H9 (cell line): ENCODE measurements around the gene DAB2IP. TPM values are rescaled to one million over a fixed set of nuclear protein-coding genes. Genes with fewer than 3 reads are reported as not detected.

Source experiments
- DNase-seq: peaks from one replicate; pipeline ENCODE4 v3.0.0-alpha.2; 2017
- H2AFZ ChIP-seq: one replicate; pipeline ENCODE4 v1.6.1; 2013; ENCODE audit warnings: mild to moderate bottlenecking, low read length, control low read depth, moderate library complexity
- H2AK5ac ChIP-seq: 2 replicates; pipeline ENCODE4 v1.6.1; 2013; ENCODE audit warnings: low read length, control low read depth, mixed read lengths; ENCODE audit not compliant: insufficient read length
- H2BK120ac ChIP-seq: one replicate; pipeline ENCODE4 v1.6.1; 2013; ENCODE audit warnings: low read depth, mild to moderate bottlenecking, low read length, control low read depth, inconsistent platforms; ENCODE audit not compliant: poor library complexity, severe bottlenecking
- H2BK12ac ChIP-seq: 2 replicates; pipeline ENCODE4 v1.6.1; 2013; ENCODE audit warnings: low read length, control low read depth, mixed read lengths, low read depth; ENCODE audit not compliant: insufficient read length
- H2BK15ac ChIP-seq: 2 replicates; pipeline ENCODE4 v1.6.1; 2013; ENCODE audit warnings: low read depth, low read length, control low read depth
- H2BK20ac ChIP-seq: one replicate; pipeline ENCODE4 v1.6.1; 2013; ENCODE audit warnings: low read depth, mild to moderate bottlenecking, low read length, control low read depth, inconsistent platforms; ENCODE audit not compliant: poor library complexity, severe bottlenecking
- H2BK5ac ChIP-seq: 2 replicates; pipeline ENCODE4 v1.6.1; 2013; ENCODE audit warnings: low read length, control low read depth, mixed read lengths; ENCODE audit not compliant: insufficient read length
- H3K14ac ChIP-seq: 2 replicates; pipeline ENCODE4 v1.6.1; 2013; ENCODE audit warnings: low read length, control low read depth; ENCODE audit not compliant: insufficient read depth
- H3K18ac ChIP-seq: 2 replicates; pipeline ENCODE4 v1.6.1; 2013; ENCODE audit warnings: low read depth, mild to moderate bottlenecking, mixed read lengths, low read length, control low read depth; ENCODE audit not compliant: insufficient read length
- H3K23ac ChIP-seq: 2 replicates; pipeline ENCODE4 v1.6.1; 2013; ENCODE audit warnings: low read length, control low read depth, mixed read lengths, low read depth; ENCODE audit not compliant: insufficient read length
- H3K23me2 ChIP-seq: 2 replicates; pipeline ENCODE4 v1.6.1; 2013; ENCODE audit warnings: low read depth, mild to moderate bottlenecking, mixed read lengths, low read length, control low read depth; ENCODE audit not compliant: insufficient read length, poor library complexity, severe bottlenecking
- H3K27ac ChIP-seq: 2 replicates; pipeline ENCODE4 v1.5.1; 2013; ENCODE audit warnings: low read length, control low read depth, mixed read lengths, low read depth; ENCODE audit not compliant: insufficient read length
- H3K27me3 ChIP-seq: 2 replicates; pipeline ENCODE4 v1.6.1; 2013; ENCODE audit warnings: low read length, control low read depth, inconsistent platforms; ENCODE audit not compliant: insufficient read depth
- H3K4ac ChIP-seq: 2 replicates; pipeline ENCODE4 v1.6.1; 2013; ENCODE audit warnings: low read depth, mild to moderate bottlenecking, control low read depth, inconsistent platforms, low read length, moderate library complexity
- H3K4me1 ChIP-seq: 2 replicates; pipeline ENCODE4 v1.6.1; 2013; ENCODE audit warnings: low read length, control low read depth, inconsistent platforms; ENCODE audit not compliant: insufficient read depth
- H3K4me2 ChIP-seq: 2 replicates; pipeline ENCODE4 v1.6.1; 2013; ENCODE audit warnings: low read length, control low read depth, mixed read lengths; ENCODE audit not compliant: insufficient read length, insufficient read depth
- H3K56ac ChIP-seq: 2 replicates; pipeline ENCODE4 v1.6.1; 2013; ENCODE audit warnings: low read depth, mild to moderate bottlenecking, mixed read lengths, low read length, control low read depth; ENCODE audit not compliant: insufficient read length
- H3K79me1 ChIP-seq: 2 replicates; pipeline ENCODE4 v1.6.1; 2013; ENCODE audit warnings: low read depth, mild to moderate bottlenecking, moderate library complexity, low read length, control low read depth, inconsistent platforms; ENCODE audit not compliant: insufficient read depth, poor library complexity, severe bottlenecking
- H3K79me2 ChIP-seq: 2 replicates; pipeline ENCODE4 v1.6.1; 2013; ENCODE audit warnings: low read length, control low read depth, inconsistent platforms; ENCODE audit not compliant: insufficient read depth
- H3K9ac ChIP-seq: 2 replicates; pipeline ENCODE4 v1.6.1; 2013; ENCODE audit warnings: low read length, control low read depth, mixed read lengths; ENCODE audit not compliant: insufficient read length; ENCODE audit errors: extremely low read depth
- H3K9me3 ChIP-seq: one replicate; pipeline ENCODE4 v1.6.1; 2013; ENCODE audit warnings: low read depth, low read length, inconsistent platforms; ENCODE audit not compliant: control insufficient read depth
- H3T11ph ChIP-seq: one replicate; pipeline ENCODE4 v1.6.1; 2013; ENCODE audit warnings: mild to moderate bottlenecking, low read length, control low read depth, inconsistent platforms
- H4K20me1 ChIP-seq: one replicate; pipeline ENCODE4 v1.6.1; 2013; ENCODE audit not compliant: control insufficient read depth, insufficient read length, insufficient read depth
- H4K5ac ChIP-seq: 2 replicates; pipeline ENCODE4 v1.6.1; 2013; ENCODE audit warnings: low read depth, mild to moderate bottlenecking, mixed read lengths, low read length, control low read depth; ENCODE audit not compliant: insufficient read length
- H4K8ac ChIP-seq: replicated peaks from 2 replicates; pipeline ENCODE4 v1.6.1; 2013; ENCODE audit warnings: low read length, control low read depth, mixed read lengths, low read depth; ENCODE audit not compliant: insufficient read length
- H4K91ac ChIP-seq: 2 replicates; pipeline ENCODE4 v1.6.1; 2013; ENCODE audit warnings: low read depth, mild to moderate bottlenecking, moderate library complexity, mixed read lengths, low read length, control low read depth; ENCODE audit not compliant: insufficient read length
- H3K27ac Mint-ChIP-seq, 3 experiments: 2 replicates in 2 of 3; 3 replicates in 1 of 3; pipeline ENCODE4 v1.8.0; 2020 to 2021; ENCODE audit warnings: mixed read lengths in 3 of 3, mild to moderate bottlenecking in 1 of 3, moderate library complexity in 1 of 3
- H3K27me3 Mint-ChIP-seq: 2 replicates; pipeline ENCODE4 v1.8.0; 2021; ENCODE audit warnings: low read depth, mild to moderate bottlenecking, moderate library complexity, mixed read lengths
- H3K36me3 Mint-ChIP-seq, 3 experiments: 2 replicates in 2 of 3; 3 replicates in 1 of 3; pipeline ENCODE4 v1.8.0; 2020 to 2021; ENCODE audit warnings: low read depth in 3 of 3, mixed read lengths in 3 of 3; ENCODE audit not compliant: insufficient read depth in 1 of 3
- H3K4me1 Mint-ChIP-seq, 2 experiments: 2 replicates each; pipeline ENCODE4 v1.8.0; 2020; ENCODE audit warnings: mixed read lengths in 2 of 2
- H3K4me3 Mint-ChIP-seq, 2 experiments: 2 replicates in 1 of 2; 3 replicates in 1 of 2; pipeline ENCODE4 v1.8.0; 2020 to 2021; ENCODE audit warnings: mild to moderate bottlenecking in 2 of 2, mixed read lengths in 2 of 2, moderate library complexity in 1 of 2
- H3K9me3 Mint-ChIP-seq, 2 experiments: 2 replicates in 1 of 2; 3 replicates in 1 of 2; pipeline ENCODE4 v1.8.0; 2020; ENCODE audit warnings: mild to moderate bottlenecking in 2 of 2, mixed read lengths in 2 of 2, moderate library complexity in 1 of 2
- WGBS: extraction: QIAGEN DNeasy Blood & Tissue Kit; methylation state at CpG from one replicate; pipeline ENCODE4 v1.1.7; 2013; ENCODE audit warnings: missing lambda C conversion rate, low lambda C conversion rate, mixed read lengths; ENCODE audit not compliant: insufficient read length; ENCODE audit errors: extremely low coverage; 5-methylcytosine and 5-hydroxymethylcytosine counted together
- total RNA-seq: library from RNA; stranded (reverse); gene quantifications from 2 replicates; pipeline ENCODE4 v1.2.1, GENCODE V29; 2021
- TF ChIP-seq, protein P1 (sequence below): fragments of 200-600 bp; sonication (generic); conservative IDR thresholded peaks from 3 replicates; pipeline ENCODE4 v1.8.0; 2021; ENCODE audit warnings: antibody characterized with exemption, mild to moderate bottlenecking

DAB2IP gene
- total RNA-seq, 1 experiment from 2014 or later: 22.6 TPM

DNA sequence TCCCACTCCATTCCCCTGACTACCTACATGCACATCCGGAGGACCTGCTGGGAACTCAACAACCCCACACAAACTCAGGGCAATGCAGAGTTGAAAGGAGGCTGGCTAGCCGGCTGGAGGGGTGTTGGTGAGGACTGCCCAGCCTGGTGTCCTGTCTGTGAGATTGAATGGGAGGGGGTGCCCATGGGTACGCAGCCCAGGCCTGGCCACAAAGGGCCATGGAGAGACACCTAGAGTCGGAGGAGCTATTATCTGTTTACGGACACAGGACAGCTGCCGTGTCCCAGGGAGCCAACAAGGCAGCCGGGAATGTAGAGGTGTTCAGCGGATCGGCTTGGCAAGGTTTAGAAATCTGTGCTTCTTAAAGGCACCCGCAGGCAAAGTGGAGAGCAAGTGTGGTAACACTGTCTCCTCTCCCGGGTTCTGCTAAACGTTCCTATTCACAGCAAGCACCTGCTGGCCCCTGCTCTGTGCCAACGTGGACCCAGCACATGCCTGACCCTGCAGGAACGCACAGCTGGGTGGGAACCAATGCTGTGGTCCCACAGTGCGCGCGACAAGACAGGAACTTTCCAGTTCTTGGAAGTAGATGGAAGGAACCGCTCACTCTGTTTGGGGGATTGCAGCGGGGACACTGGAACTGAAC lies 166.7 kb downstream of the DAB2IP start:
- Mint-ChIP-seq H3K9me3 (peaks cover 0 to 4% of the 10 kb centered on the region in 2 experiments; a peak in 2 of 5 replicates), H3K27me3 (peaks cover 10% of the 10 kb centered on the region), H3K36me3 (no peaks in the 10 kb centered on the region), H3K4me3 (peak overlapping the region in 1 of 2 experiments; percentile 51; a peak in 1 of 5 replicates), H3K27ac (peak overlapping the region in 2 of 3 experiments; percentile 44 to 61; a peak in 2 of 7 replicates), H3K4me1 (peaks cover 43 to 64% of the 10 kb centered on the region in 2 experiments)
- DNase-seq: peak; percentile 25
- no peaks in the 10 kb centered on the region for H3K23me2 ChIP-seq
- H3K9me3 ChIP-seq: no peaks in the 10 kb centered on the region
- H3T11ph ChIP-seq: no peak overlapping the region
- no peaks in the 10 kb centered on the region for H3K27me3 ChIP-seq
- no peaks in the 10 kb centered on the region for H3K79me2 ChIP-seq
- H2BK12ac ChIP-seq: no peak overlapping the region
- H2BK120ac ChIP-seq: no peak overlapping the region
- no peak overlapping the region for H3K56ac ChIP-seq
- TF ChIP-seq, protein P1, sequence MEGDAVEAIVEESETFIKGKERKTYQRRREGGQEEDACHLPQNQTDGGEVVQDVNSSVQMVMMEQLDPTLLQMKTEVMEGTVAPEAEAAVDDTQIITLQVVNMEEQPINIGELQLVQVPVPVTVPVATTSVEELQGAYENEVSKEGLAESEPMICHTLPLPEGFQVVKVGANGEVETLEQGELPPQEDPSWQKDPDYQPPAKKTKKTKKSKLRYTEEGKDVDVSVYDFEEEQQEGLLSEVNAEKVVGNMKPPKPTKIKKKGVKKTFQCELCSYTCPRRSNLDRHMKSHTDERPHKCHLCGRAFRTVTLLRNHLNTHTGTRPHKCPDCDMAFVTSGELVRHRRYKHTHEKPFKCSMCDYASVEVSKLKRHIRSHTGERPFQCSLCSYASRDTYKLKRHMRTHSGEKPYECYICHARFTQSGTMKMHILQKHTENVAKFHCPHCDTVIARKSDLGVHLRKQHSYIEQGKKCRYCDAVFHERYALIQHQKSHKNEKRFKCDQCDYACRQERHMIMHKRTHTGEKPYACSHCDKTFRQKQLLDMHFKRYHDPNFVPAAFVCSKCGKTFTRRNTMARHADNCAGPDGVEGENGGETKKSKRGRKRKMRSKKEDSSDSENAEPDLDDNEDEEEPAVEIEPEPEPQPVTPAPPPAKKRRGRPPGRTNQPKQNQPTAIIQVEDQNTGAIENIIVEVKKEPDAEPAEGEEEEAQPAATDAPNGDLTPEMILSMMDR: no peak
- H3K79me1 ChIP-seq: no peaks in the 10 kb centered on the region
- no peak overlapping the region for H2AFZ ChIP-seq
- no peak overlapping the region for H2AK5ac ChIP-seq
- no peak overlapping the region for H2BK5ac ChIP-seq
- H3K14ac ChIP-seq: no peak overlapping the region; the same call in 1 of the 2 replicates
- no peak overlapping the region for H3K23ac ChIP-seq
- H3K18ac ChIP-seq: no peak overlapping the region
- no peak overlapping the region for H4K5ac ChIP-seq
- H2BK15ac ChIP-seq: no peak overlapping the region
- no peak overlapping the region for H4K91ac ChIP-seq
- H3K4me1 ChIP-seq: peaks cover 7% of the 10 kb centered on the region; the same call in 1 of the 2 replicates
- no peak overlapping the region for H3K4ac ChIP-seq
- no peak overlapping the region for H2BK20ac ChIP-seq
- no peaks in the 10 kb centered on the region for H4K20me1 ChIP-seq
- no peak overlapping the region for H3K9ac ChIP-seq
- H4K8ac ChIP-seq: no peak overlapping the region
- no peak overlapping the region for H3K4me2 ChIP-seq
- WGBS: no CpG with 5 or more reads among the region's 19 CpGs
- H3K27ac ChIP-seq: no peak overlapping the region
